Erythroblast (primary cell): Measurements from ENCODE around the gene BBS9.
A peak's percentile ranks its signal among the peaks of the same experiment; 100 is the strongest.

Source experiments
- DNase-seq, 2 experiments: peaks; one replicate each; lab custom pipeline; 2025; lab: John Stamatoyannopoulos, UW
- GATA1 ChIP-seq: IDR thresholded peaks from 2 replicates; pipeline ENCODE4 v1.6.1; 2011; ENCODE audit warnings: low read depth, mild to moderate bottlenecking, control low read depth, low read length, moderate library complexity
- POLR2A ChIP-seq: IDR thresholded peaks from 2 replicates; pipeline ENCODE4 v1.6.1; 2011; ENCODE audit warnings: mild to moderate bottlenecking, low read length

BBS9 gene

DNA sequence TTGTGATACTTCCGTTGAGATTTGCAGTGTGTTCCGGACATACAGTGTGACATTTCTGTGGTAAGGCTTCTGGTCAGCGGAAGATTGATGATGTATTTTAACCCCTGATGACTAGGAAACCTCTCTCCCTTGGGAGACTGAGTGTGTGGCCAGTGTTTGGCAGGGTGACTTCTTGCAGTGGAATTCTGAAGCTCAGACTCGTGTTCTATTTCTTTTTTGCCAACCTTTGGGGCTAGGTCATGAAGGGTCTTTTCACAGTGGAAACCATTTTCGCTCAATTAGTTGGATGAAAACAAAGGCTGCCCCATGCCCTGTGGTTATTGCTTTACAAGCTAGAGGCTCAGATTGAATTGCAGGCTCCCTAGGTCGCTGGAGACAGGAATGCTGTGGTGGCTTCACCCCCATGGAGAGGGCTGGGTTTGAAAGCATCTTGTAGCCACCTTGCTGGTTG lies 288.9 kb downstream of the BBS9 start:
- DNase-seq: no peak
- no peak for TF ChIP-seq GATA1
- no peak for TF ChIP-seq POLR2A

DNA sequence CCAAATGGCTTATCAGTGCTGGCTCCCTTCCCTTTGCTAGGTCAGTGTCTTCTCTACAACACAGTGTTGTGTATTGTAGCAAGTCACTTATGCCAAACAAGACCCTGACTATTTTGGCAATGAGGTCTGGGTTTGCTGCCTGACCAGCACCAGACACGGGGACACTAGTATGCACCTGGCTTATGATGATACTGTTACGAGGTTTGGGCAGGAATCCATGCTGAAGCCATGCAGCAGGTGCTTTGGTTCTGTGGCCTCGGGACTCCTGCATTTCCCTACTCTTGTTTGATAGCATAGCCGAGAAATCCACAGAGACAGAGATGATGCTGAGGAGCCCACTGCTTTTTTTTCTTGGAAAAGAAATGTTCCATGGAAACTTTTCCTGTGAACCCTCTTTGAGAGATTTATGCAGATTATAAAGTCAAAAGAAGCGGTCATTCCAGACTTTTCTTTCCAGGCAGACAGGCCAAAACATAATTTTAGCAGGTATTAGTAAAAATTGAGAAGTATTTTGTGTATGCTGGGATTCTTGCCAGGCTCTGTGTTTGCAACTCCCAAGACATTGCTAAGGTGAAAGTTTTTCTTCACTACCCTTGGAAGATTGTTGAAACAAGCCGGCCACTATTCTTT lies 291.1 kb downstream of the BBS9 start:
- DNase-seq: no peak
- no peak for TF ChIP-seq GATA1
- TF ChIP-seq POLR2A: no peak

DNA sequence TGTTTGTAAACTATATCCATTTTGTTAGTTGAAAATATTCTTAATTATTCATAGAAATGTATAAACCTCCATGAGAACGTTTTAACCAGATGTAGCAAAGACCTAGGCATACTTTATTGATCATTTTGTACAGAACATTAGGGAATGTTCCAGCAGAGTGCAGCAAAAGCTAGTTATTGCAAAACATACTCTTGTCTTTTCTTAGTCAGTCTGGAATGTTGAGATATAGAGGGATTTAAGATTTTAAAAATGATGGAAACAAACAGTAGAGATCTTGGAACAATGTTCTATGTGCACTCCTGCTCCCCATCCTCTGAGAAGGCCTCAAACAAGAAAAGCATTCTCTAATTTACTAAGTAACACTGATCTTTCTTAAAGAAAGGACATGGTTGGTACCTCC lies 292.1 kb downstream of the BBS9 start:
- TF ChIP-seq POLR2A: no peak
- no peak for TF ChIP-seq GATA1
- no peak for DNase-seq

DNA sequence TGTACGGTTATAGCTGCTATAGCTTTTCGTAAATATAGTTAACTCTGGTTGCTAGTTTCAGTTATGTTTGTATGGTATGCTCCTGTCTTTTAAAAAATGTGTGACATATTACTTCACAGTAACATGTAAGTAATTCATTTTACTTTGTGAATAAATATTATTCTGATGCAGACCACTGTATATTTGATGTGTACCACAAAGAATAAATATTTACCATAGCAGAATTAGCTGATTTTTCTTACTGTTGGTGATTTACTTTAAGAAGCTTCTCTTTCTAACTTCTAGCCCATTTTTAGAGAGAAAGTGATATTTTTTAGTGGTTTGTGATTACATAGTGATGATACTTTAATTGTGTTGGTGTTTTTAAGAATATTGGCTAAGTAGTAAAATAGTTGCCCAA lies 292.8 kb downstream of the BBS9 start:
- DNase-seq: no peak
- TF ChIP-seq POLR2A (no peak), GATA1 (no peak)

DNA sequence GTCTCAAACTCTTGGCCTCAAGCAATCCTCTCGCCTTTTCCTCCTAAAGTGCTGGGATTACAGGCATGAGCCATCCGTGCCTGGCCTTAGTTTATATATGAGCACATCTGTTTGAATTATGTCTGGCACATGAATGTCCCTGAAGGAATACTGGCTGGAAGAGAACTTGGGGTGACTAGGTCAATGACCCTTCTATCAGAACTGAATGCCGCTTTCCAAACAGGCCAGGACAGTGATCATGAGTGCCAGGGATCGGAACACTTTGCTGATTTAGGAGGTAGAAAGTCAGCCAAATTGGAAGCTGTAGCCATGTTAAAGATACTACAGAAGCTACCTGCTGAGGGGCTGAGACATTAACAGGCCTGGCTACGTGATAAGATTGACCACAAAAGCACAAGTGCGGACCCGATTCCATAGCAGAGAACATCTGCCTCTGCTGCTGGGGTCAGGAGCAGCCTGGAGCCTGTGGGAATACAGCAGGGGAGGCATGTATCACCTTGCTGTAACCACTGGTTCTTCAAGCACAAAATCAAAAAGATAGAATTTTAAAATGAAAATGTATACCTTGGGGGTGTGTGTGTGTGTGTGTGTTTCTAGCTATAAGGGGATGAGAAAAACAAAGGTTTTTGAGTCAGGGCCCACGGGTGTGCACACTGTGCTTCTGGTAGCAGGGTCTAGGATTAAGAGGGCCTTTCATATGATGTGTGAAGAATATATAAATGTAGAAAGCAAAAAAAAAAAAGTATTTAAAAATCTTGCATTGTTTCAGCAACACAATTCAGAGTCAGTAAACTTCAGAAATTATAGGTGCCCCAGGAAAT lies 293.7 kb downstream of the BBS9 start:
- TF ChIP-seq POLR2A: no peak
- no peak for TF ChIP-seq GATA1
- no peak for DNase-seq

DNA sequence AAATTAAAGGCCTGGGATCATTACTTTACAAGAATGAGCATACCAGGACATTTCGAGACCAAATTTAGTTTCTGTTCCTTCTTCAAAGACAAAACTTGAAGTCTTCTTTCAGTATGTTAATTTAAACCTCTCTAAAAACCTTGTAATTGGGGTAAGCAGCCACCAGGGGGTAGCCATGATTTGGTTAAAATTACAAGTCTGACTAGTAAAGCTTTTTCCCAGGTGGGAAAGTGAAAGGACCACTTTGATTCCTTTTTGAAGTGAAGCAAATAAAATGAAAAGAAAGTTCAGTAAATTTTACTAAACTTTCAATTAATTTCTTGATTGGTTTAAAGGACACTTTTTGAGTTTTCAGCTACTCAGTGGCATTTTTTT lies 294.3 kb downstream of the BBS9 start:
- peak; percentile 10 to 33 for DNase-seq

DNA sequence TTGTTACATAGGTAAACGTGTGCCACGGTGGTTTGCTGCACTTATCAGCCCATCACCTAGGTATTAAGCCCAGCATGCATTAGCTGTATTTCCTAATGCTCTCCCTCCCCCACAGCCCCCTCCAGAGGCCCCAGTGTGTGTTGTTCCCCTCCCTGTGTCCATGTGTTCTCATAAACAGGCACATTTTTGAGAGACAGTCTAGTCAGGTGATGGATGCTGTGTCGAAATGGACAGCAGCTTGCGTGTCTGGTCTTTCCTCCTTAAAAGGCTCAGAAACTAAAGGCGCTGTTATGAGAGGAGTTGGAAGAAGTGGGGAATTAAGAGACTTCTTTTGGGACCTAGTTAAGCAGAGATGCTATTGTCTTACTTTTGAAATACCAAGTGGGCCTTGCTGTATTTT lies 296.0 kb downstream of the BBS9 start:
- TF ChIP-seq GATA1: no peak
- no peak for TF ChIP-seq POLR2A
- DNase-seq: no peak

More for the DNA sequence above, 294.3 kb downstream of the BBS9 start:
- TF ChIP-seq POLR2A: no peak
- TF ChIP-seq GATA1: no peak

DNA sequence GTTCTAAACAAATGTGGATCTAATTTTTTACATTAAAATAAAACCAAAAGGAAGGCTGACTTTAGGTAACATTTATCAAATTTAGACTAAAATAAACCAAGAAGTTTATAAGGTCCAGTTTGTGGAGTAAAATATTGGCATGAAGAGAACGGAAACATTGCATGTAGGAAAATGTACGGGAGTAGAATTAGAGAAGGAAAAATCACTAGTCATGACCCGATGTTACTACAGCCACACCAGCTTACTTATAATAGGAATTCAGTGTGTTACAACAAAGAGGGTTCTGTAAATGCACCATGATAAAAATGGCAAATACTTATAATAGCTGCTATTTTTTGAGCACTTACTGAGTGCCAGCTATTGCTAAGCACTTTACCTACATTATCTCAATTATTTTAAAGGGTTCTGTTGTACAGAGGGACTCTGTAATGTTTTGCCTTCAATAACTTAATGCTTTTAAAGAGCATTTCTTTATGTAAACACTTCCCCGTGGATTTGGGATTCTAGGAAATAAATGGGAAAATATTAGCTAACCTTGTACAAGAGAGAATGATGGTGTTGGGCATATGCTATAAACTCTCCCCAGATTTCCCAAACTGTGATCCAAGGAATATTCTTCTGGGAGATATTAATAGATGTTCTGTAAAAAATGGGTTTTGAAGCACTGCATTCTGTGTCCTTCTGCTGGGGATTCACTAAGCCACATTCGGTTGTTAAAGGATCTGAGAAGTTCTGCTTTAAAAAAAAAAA lies 296.7 kb downstream of the BBS9 start:
- DNase-seq: no peak
- no peak for TF ChIP-seq GATA1
- TF ChIP-seq POLR2A: no peak

DNA sequence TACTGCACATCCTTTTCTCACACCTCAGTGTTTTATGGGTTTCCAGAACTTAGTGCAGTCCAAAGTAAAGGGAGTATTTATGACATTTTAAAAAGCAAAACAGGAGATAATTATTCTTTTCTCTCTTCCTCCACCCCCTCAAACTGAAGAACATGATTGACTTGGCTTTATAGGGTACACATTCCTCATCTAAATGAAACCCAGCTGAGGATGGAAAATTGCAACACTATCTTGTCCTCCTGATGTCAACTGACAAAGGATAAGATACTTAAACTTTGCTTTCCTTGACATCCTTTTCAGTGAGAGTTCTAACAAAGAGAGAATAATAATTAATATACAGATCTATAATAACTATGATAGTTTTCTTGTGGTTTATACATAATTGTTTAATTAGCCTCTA lies 299.1 kb downstream of the BBS9 start:
- DNase-seq: no peak
- TF ChIP-seq GATA1 (no peak), POLR2A (no peak)

DNA sequence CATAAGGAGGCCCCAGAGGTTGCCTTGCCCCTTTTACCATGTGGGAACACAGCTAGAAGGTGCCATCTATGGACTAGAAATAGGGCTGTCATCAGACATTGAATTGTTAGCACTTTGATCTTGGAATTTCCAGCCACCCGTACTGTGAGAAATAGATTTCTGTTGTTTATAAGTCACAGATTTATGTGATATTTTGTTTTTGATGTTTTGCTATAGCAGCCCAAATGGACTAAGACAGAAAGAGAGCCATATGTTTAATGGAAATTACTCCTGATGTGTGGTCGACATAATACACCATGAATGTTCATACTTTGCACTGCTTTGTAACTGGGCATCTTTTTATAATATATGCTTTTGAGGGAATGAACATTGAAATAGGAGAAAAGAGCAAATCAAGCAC lies 302.2 kb downstream of the BBS9 start:
- TF ChIP-seq POLR2A (no peak), GATA1 (no peak)

DNA sequence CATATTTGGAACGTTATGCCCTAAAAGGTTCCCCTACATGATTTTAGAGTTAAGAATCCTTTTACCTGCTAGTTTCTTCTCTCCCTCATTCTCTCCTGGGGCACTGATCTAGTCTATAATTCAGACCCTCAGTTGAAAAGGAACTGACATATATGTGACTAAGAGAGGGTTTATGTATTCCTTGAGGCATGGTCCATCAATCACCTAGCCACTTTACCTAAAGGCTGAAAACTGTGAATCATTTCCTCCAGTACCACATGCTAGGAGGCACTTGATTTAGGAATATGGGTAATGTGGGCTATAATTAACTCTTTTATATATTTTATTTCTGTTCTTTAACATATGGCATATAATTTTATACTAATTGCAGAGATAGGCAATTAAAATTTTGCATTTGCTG lies 303.5 kb downstream of the BBS9 start:
- no peak for TF ChIP-seq GATA1
- TF ChIP-seq POLR2A: no peak
- DNase-seq: no peak

More for the DNA sequence above, 302.2 kb downstream of the BBS9 start:
- no peak for DNase-seq

DNA sequence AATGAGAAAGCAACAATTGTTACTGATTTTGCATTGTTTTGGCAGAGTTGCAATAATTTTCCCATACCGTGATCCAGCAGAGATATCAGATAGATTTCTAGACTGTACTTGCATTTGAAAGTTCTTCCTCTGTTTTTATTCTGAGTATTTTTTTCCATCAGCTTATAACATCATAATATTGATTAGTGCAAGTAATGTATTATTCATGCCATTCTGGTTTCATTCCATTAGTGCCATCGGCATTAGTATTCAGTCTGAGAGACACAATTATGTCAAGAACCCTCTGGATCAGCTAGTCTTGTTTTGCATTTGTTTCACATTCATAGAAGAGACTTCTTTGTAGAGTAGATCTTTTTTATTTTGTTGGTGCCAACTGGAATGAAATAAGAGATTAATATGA lies 304.0 kb downstream of the BBS9 start:
- DNase-seq: no peak
- TF ChIP-seq POLR2A (no peak), GATA1 (no peak)

DNA sequence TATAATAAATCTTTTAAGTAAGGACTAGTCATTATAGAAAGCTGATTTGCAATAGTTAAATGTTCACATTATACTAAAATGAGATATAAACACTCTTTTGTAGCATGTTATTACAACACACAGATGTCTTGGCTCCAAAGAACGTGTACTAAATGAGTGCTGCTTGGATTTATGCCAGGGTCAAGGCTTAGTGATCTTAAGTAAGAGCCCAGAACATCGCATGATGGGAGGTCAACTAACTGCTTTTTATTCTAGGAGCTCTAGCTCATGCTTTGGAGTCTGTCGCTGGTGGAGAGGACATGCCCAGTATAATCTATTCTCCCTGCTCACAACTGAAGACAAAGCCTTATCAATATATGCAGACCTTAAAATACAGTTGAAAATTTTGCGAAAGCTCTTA lies 315.1 kb downstream of the BBS9 start:
- DNase-seq: no peak

DNA sequence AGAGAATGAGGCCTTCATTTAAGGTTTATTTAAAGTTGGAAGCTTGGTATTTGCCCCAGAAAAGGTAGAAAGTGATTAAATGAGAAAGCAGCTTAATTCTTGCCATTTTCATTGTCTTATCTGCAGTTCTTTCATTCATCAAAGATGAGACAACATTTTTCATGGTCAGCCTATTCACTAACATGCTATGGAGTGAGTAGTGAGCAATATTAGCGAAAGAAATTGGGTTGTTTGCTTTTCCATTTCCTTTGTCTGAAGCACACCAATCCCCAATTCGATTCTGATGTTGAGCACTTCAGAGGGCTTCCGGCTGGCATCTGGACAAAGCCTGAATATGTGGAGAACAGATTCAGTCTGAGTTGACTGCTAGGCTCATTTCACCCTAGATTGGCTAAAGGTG lies 317.2 kb downstream of the BBS9 start:
- TF ChIP-seq POLR2A: no peak
- TF ChIP-seq GATA1: no peak
- no peak for DNase-seq

More for the DNA sequence above, 315.1 kb downstream of the BBS9 start:
- TF ChIP-seq GATA1: no peak
